ENCODE results near the gene ACTA1. TPM values are rescaled to one million over a fixed set of nuclear protein-coding genes. Genes with fewer than 3 reads are reported as not detected.

ACTA1 gene
- total and polyA plus RNA-seq, 2 of the 8 experiments (the other 6 are each of a cell fraction or from before 2014, with no cell fraction given): 23.5 to 58.2 TPM

DNA sequence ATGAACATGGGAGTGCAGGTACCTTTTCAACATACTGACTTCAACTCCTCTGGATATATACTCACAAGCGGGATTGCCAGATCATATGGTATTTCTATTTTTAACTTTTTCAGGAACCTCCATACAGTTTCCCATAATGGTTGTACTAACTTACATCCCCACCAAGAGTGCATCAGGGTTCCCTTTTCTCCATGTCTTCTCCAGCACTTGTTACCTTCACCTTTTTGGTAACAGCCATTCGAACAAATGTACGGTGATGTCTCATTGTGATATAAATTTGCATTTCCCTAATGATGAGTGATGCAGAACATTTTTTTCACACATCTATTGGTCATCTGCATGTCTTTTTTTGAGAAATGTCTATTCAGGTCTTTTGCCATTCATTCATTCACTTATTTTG, 25.9 kb upstream of the ACTA1 start:
- Histone ChIP-seq H3K23me2 (ENCODE audit: low read depth, low read length) (no peaks in the 10 kb centered on the region; the same call in 1 of the 2 replicates), H3K9me3 (ENCODE audit: insufficient read depth in 2 of 2, low read depth in 1 of 2, low read length in 1 of 2) (no peaks in the 10 kb centered on the region), H3K36me3 (ENCODE audit: control insufficient read depth in 2 of 4, insufficient read depth in 4 of 4, low read length in 3 of 4) (peaks cover 19 to 82% (median 47%) of the 10 kb centered on the region in 4 experiments), H3K27me3 (replicated peaks in 1 of 4; ENCODE audit: control insufficient read depth in 3 of 4, extremely low read depth in 1 of 4, insufficient read depth in 3 of 4, low read length in 3 of 4) (no peaks in the 10 kb centered on the region), H3K4me3 (ENCODE audit: extremely low read depth in 1 of 4, insufficient read depth in 2 of 4, low read depth in 3 of 4, low read length in 4 of 4) (no peak overlapping the region), H4K8ac (ENCODE audit: extremely low read depth, insufficient read depth, low read length) (no peak overlapping the region), H2BK20ac (ENCODE audit: low read length) (no peak overlapping the region), H3K4me2 (ENCODE audit: insufficient read depth in 1 of 2, low read depth in 2 of 2, low read length in 2 of 2) (no peak overlapping the region), H2BK12ac (ENCODE audit: low read depth, low read length) (no peak overlapping the region), H3K56ac (replicated peaks; ENCODE audit: insufficient read length, low read depth, low read length) (no peak overlapping the region), H3K9ac (replicated peaks in 1 of 4; ENCODE audit: extremely low read depth in 1 of 4, low read depth in 3 of 4, low read length in 3 of 4) (no peak overlapping the region), H2AFZ (ENCODE audit: low read length) (no peak overlapping the region), H3K18ac (ENCODE audit: extremely low read depth, low read length) (no peak overlapping the region), H2BK120ac (replicated peaks; ENCODE audit: low read depth, low read length) (no peak overlapping the region), H4K91ac (replicated peaks; ENCODE audit: insufficient read length, low read length) (no peak overlapping the region), H2BK5ac (ENCODE audit: low read depth, low read length) (no peak overlapping the region), H3K4me1 (replicated peaks in 1 of 4; ENCODE audit: control insufficient read depth in 3 of 4, insufficient read depth in 4 of 4, low read length in 3 of 4) (no peaks in the 10 kb centered on the region), H3K79me1 (ENCODE audit: low read depth, low read length) (no peaks in the 10 kb centered on the region; the same call in 1 of the 2 replicates), H3K4ac (replicated peaks; ENCODE audit: insufficient read length, low read depth, low read length) (no peak overlapping the region), H2AK5ac (ENCODE audit: low read depth, low read length) (no peak overlapping the region), H4K20me1 (replicated peaks in 1 of 2; ENCODE audit: control insufficient read depth in 1 of 2, insufficient read depth in 2 of 2, low read length in 2 of 2) (no peaks in the 10 kb centered on the region), H3K23ac (ENCODE audit: insufficient read length) (no peak overlapping the region), H3K79me2 (ENCODE audit: control insufficient read depth in 1 of 2, insufficient read depth in 2 of 2, low read length in 2 of 2) (no peaks in the 10 kb centered on the region), H4K5ac (ENCODE audit: insufficient read length, low read depth, low read length) (no peak overlapping the region), H3K14ac (ENCODE audit: insufficient read length) (no peak overlapping the region), H2BK15ac (ENCODE audit: low read length) (no peak overlapping the region), H3K27ac (ENCODE audit: low read depth, low read length) (no peak overlapping the region)
- TF ChIP-seq MAX (IDR thresholded peaks at IDR 0.05) (no peak), TAF7 (optimal IDR thresholded peaks at IDR 0.05; ENCODE audit: borderline replicate concordance, low read depth, low read length) (no peak), POU5F1 (IDR thresholded peaks at IDR 0.05; ENCODE audit: low read depth, low read length) (no peak), RXRA (IDR thresholded peaks at IDR 0.05; ENCODE audit: insufficient read depth, low read depth, low read length) (no peak), CEBPB (IDR thresholded peaks at IDR 0.05; ENCODE audit: low read depth, low read length) (no peak), SRF (IDR thresholded peaks at IDR 0.05; ENCODE audit: low read depth, low read length) (no peak), JUN (IDR thresholded peaks at IDR 0.05; ENCODE audit: low read depth, low read length) (no peak), RBBP5 (IDR thresholded peaks at IDR 0.05; ENCODE audit: borderline replicate concordance, low read depth, low read length) (no peak), SP1 (IDR thresholded peaks at IDR 0.05; ENCODE audit: low read depth, low read length) (no peak), GABPA (IDR thresholded peaks at IDR 0.05; ENCODE audit: borderline replicate concordance, insufficient read depth, low read length) (no peak)
- no peak for FAIRE-seq
- CTCF ChIA-PET (ENCODE audit: partially characterized antibody): interaction anchor here (0.6 to 1.4 kb wide), 3 partner anchors 11 to 22 kb away, joined by 3 read pairs; no protein-coding TSS in a partner anchor
- WGBS, 2 experiments (ENCODE audit: extremely low coverage in 1 of 2, insufficient coverage in 1 of 2, insufficient read length in 1 of 2, insufficient replicate concordance in 2 of 2, low coverage in 1 of 2, low lambda C conversion rate in 2 of 2, missing lambda C conversion rate in 1 of 2): 90% methylated on average over 3 of the region's 3 CpGs; no CpG with 5 or more reads in 1 of the 2 experiments
- no peak for DNase-seq (ENCODE audit: low read depth in 1 of 2, low spot score in 2 of 2)
- POLR2A ChIA-PET (ENCODE audit: partially characterized antibody): interaction anchor here (1.4 kb wide), 1 partner anchor 19 kb away, joined by 3 read pairs; no protein-coding TSS in a partner anchor

Measured in H1 (cell line).